HFFc6 (cell line): ENCODE results near the gene AOPEP. TPM values are rescaled to one million over a fixed set of nuclear protein-coding genes. Genes with fewer than 3 reads are reported as not detected.

Experiments
- DNase-seq: peaks from one replicate; pipeline ENCODE4 v3.0.0-alpha.2; 2018
- H3K27ac Mint-ChIP-seq: 2 replicates; pipeline ENCODE4 v1.8.0; 2020; ENCODE audit warnings: mild to moderate bottlenecking, mixed read lengths
- H3K27me3 Mint-ChIP-seq: 2 replicates; pipeline ENCODE4 v1.8.0; 2021; ENCODE audit warnings: mild to moderate bottlenecking, moderate library complexity, mixed read lengths; ENCODE audit not compliant: insufficient read depth
- H3K36me3 Mint-ChIP-seq: 2 replicates; pipeline ENCODE4 v1.8.0; 2021; ENCODE audit warnings: low read depth, mixed read lengths
- H3K4me1 Mint-ChIP-seq: 2 replicates; pipeline ENCODE4 v1.8.0; 2020; ENCODE audit warnings: low read depth, mixed read lengths
- H3K4me3 Mint-ChIP-seq: 2 replicates; pipeline ENCODE4 v1.8.0; 2020; ENCODE audit warnings: mild to moderate bottlenecking, moderate library complexity, mixed read lengths
- H3K9me3 Mint-ChIP-seq: 2 replicates; pipeline ENCODE4 v1.8.0; 2020; ENCODE audit warnings: mild to moderate bottlenecking, mixed read lengths
- total RNA-seq, 6 experiments: library from RNA; stranded (reverse); fragmentation: NEBNext Ultra II Directional; extraction: Animal tissue kit (Norgen Biotek cat#: 25700); gene quantifications; 2 replicates in 1 of 6; 3 replicates in 5 of 6; pipeline ENCODE4 v1.2.3, GENCODE V29; 2021
- TF ChIP-seq, protein P1 (sequence below): fragments of 200-600 bp; sonication (generic); IDR thresholded peaks from 2 replicates; pipeline ENCODE4 v1.5.0; 2021; ENCODE audit warnings: antibody characterized with exemption, mild to moderate bottlenecking

The AOPEP gene
- total RNA-seq, 6 experiments from 2014 or later: 32.2 to 46.6 (median 36.3) TPM

DNA sequence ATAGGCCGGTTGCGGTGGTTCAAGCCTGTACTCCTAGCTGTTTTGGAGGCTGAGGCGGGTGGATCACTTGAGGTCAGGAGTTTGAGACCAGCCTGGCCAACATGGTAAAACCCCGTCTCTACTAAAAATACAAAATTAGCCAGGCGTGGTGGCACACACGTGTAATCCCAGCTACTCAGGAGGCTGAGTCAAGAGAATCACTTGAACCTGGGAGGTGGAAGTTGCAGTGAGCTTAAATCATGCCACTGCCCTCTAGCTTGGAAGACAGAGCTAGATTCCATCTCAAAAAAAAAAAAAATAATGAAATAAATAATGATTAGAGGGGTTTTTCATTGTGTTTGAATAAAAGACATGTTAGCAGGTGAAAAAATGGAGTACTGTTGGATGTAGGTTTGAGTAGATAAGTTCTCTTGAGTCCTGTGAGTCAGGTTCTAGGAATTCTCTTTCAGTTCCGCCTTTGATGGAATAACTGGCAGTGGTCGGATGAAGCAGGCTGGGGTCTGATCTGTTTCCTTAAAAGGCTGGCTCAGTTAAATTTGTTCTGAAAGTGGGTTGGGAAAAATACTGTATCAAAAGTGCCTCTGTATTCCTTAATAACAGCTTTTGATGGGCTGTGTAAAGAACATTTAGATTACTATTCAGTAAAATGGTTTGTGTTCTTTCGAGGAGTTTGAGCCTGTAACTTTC lies 73.2 kb downstream of the AOPEP start:
- Mint-ChIP-seq H3K9me3 (no peaks in the 10 kb centered on the region), H3K4me3 (peak overlapping the region; percentile 9; the same call in 1 of the 2 replicates), H3K36me3 (peaks cover 39% of the 10 kb centered on the region), H3K27ac (peak overlapping the region; percentile 27; the same call in 1 of the 2 replicates), H3K27me3 (no peaks in the 10 kb centered on the region), H3K4me1 (peaks cover 52% of the 10 kb centered on the region)
- DNase-seq: no peak
- TF ChIP-seq, protein P1, sequence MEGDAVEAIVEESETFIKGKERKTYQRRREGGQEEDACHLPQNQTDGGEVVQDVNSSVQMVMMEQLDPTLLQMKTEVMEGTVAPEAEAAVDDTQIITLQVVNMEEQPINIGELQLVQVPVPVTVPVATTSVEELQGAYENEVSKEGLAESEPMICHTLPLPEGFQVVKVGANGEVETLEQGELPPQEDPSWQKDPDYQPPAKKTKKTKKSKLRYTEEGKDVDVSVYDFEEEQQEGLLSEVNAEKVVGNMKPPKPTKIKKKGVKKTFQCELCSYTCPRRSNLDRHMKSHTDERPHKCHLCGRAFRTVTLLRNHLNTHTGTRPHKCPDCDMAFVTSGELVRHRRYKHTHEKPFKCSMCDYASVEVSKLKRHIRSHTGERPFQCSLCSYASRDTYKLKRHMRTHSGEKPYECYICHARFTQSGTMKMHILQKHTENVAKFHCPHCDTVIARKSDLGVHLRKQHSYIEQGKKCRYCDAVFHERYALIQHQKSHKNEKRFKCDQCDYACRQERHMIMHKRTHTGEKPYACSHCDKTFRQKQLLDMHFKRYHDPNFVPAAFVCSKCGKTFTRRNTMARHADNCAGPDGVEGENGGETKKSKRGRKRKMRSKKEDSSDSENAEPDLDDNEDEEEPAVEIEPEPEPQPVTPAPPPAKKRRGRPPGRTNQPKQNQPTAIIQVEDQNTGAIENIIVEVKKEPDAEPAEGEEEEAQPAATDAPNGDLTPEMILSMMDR: no peak

DNA sequence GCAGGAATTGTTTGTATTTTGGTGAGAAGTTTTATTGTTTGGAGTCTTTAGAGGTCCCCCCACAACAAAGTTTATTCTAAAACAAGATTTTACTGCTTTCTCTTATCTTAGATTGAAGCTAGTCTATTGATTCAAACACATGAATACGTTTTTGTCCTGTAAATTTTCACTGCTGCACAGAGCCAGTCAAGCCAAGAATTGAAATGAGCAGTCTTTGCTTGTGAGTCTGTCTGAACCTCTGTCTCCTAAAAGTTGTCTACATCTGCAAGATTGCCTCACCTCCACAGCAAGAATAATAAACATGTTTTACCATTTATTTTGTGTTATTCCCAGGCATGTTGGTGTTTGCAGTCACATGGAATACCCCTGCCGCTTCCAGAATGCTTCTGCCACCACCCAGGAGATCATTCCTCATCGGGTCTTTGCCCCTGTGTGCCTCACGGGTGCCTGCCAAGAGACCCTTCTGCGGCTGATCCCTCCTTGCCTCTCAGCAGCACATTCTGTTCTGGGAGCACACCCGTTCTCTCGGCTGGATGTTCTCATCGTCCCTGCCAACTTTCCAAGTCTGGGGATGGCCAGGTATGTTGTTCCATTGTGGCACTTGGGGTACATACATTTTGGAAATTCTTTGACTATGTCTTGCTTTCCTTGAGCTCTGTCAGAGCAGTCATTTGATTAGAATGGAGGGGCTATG lies 74.1 kb downstream of the AOPEP start:
- peaks cover 61% of the 10 kb centered on the region for H3K4me1 Mint-ChIP-seq
- H3K9me3 Mint-ChIP-seq: no peaks in the 10 kb centered on the region
- no peak for DNase-seq
- H3K27ac Mint-ChIP-seq: peak overlapping the region; percentile 69
- H3K4me3 Mint-ChIP-seq: peak overlapping the region; percentile 9; the same call in 1 of the 2 replicates
- peaks cover 39% of the 10 kb centered on the region for H3K36me3 Mint-ChIP-seq
- TF ChIP-seq, protein P1: no peak
- no peaks in the 10 kb centered on the region for H3K27me3 Mint-ChIP-seq

DNA sequence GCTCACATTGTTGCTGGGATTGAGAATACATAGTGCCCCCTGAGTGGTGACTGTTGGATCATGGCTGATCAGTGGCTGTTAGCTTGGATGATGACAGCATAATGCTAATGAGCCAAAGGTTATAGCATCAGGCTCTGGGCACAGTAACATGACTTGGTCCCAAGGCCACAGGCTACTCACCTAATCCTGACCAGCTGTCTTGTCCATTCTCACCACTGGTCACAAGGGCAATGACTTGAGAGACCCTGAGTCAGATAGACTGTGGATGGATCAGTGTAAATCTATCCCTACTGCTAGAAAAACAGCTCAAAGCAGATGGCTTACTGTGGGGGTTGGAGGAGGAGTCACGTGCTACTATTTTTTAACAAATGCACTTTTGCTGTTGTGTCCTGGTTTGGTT lies 74.7 kb downstream of the AOPEP start:
- no peak for DNase-seq
- TF ChIP-seq, protein P1: no peak
- Mint-ChIP-seq H3K27me3 (no peaks in the 10 kb centered on the region), H3K9me3 (no peaks in the 10 kb centered on the region), H3K27ac (peak overlapping the region; percentile 69), H3K4me1 (peaks cover 67% of the 10 kb centered on the region), H3K36me3 (peaks cover 37% of the 10 kb centered on the region), H3K4me3 (no peak overlapping the region)

DNA sequence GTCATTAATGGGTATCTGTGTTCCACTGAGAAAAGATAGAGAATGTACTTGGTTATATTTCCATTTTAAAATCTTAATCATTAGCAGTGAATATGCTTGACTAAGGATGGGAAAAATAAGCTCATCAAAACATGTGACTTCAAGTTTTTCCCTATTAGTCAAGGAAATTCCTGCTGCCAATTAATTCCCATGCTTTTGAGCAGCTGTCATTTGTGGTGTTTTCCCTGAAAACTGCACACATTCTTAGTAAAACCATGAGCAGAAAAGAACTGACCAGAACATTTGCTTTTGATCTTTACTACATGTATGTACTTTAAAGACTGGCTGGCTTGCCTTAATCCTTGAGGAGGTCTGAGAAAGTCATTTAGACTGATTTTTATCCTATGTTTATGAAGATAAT lies 75.2 kb downstream of the AOPEP start:
- H3K4me1 Mint-ChIP-seq: peaks cover 72% of the 10 kb centered on the region
- H3K9me3 Mint-ChIP-seq: no peaks in the 10 kb centered on the region
- peaks cover 32% of the 10 kb centered on the region for H3K36me3 Mint-ChIP-seq
- TF ChIP-seq, protein P1: no peak
- H3K27ac Mint-ChIP-seq: peak overlapping the region; percentile 69
- peak; percentile 47 for DNase-seq
- H3K4me3 Mint-ChIP-seq: no peak overlapping the region
- no peaks in the 10 kb centered on the region; the same call in 1 of the 2 replicates for H3K27me3 Mint-ChIP-seq

DNA sequence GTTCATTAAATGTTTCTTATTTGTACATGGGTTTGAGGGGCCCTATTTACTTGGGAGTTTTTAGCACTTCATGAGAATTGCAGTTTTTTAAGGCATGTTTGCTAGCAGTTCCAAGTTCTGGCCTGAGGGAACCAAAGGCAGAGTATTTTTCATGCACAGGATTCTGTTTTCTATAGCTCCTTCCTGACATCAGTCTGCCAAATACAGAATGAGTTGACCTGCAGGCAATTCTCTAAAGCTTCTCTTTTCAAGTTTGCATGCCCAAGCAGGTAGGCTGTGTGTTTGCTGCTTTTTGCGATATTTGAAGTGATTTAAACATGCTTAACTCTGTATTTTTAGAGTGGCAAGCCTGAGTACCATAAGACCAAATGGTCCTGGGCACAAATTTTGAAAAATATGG lies 75.8 kb downstream of the AOPEP start:
- H3K4me1 Mint-ChIP-seq: peaks cover 76% of the 10 kb centered on the region
- H3K9me3 Mint-ChIP-seq: no peaks in the 10 kb centered on the region
- H3K27ac Mint-ChIP-seq: no peak overlapping the region
- TF ChIP-seq, protein P1: no peak
- DNase-seq: no peak
- peaks cover 31% of the 10 kb centered on the region for H3K36me3 Mint-ChIP-seq
- no peaks in the 10 kb centered on the region; the same call in 1 of the 2 replicates for H3K27me3 Mint-ChIP-seq
- no peak overlapping the region for H3K4me3 Mint-ChIP-seq
